Esophagus squamous epithelium (tissue), 4 donors: Measurements from ENCODE around the gene PRRG2.

Experiments used
- POLR2A ChIP-seq, 4 donors: fragments of 450-650 bp; IDR thresholded peaks; one replicate each; pipeline ENCODE4 v1.6.1; 2017; ENCODE audit warnings: antibody characterized with exemption in 4 of 4, mild to moderate bottlenecking in 4 of 4, moderate library complexity in 3 of 4
- TF ChIP-seq, protein P1 (sequence below), 6 experiments: fragments of 450-650 bp in 4 of 6; fragments of 200-600 bp in 2 of 6; sonication (generic) in 2 of 6; IDR thresholded peaks; one replicate each; pipeline ENCODE4 v1.5.1; 2016 to 2019; ENCODE audit warnings: antibody characterized with exemption in 6 of 6, mild to moderate bottlenecking in 4 of 6, moderate library complexity in 4 of 6

DNA sequence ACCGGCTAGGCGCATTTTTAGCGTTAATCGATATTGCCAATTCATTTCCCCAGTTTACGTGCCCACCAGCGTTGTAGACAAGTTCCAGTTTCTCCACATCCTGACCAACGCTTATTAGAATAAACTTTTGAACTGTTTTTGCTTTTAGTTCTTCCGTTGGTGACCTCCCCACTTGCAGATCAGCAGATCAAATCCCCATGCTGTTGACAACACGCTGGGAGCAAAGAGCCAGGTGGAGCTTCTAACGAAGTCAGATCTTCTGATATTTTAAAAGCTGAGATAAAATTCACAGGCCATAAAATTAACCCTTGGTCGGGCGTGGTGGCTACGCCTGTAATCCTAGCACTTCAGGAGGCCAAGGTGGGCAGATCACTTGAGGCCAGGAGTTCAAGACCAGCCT lies 32.1 kb upstream of the PRRG2 start:
- TF ChIP-seq POLR2A (IDR thresholded peaks at IDR 0.05), result no peak
- TF ChIP-seq, protein P1, sequence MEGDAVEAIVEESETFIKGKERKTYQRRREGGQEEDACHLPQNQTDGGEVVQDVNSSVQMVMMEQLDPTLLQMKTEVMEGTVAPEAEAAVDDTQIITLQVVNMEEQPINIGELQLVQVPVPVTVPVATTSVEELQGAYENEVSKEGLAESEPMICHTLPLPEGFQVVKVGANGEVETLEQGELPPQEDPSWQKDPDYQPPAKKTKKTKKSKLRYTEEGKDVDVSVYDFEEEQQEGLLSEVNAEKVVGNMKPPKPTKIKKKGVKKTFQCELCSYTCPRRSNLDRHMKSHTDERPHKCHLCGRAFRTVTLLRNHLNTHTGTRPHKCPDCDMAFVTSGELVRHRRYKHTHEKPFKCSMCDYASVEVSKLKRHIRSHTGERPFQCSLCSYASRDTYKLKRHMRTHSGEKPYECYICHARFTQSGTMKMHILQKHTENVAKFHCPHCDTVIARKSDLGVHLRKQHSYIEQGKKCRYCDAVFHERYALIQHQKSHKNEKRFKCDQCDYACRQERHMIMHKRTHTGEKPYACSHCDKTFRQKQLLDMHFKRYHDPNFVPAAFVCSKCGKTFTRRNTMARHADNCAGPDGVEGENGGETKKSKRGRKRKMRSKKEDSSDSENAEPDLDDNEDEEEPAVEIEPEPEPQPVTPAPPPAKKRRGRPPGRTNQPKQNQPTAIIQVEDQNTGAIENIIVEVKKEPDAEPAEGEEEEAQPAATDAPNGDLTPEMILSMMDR (IDR thresholded peaks at IDR 0.05), result no peak
